IMR-90 (cell line): ENCODE data around the gene CD72. TPM values are rescaled to one million over a fixed set of nuclear protein-coding genes. Genes with fewer than 3 reads are reported as not detected.

ENCODE experiments used
- ATAC-seq: fragments of 200-7000 bp; cut with Tn5 transposase; 2 replicates; pipeline ENCODE4 v1.9.1; 2020; ENCODE audit warnings: low read depth, mild to moderate bottlenecking, moderate library complexity
- BruUV-seq: library from RNA; stranded (reverse); fragments of 400-500 nt; replicated peaks from 2 replicates; lab custom pipeline; 2021; lab: Mats Ljungman, UMichigan
- CTCF ChIA-PET: fragments of 300-600 bp; formaldehyde crosslinking; extraction: SDS; loops from one replicate; lab custom pipeline; 2021; ENCODE audit warnings: antibody characterized with exemption; lab: Yijun Ruan, JAX
- POLR2A ChIA-PET: fragments of 300-600 bp; sonication (Branson Sonifier 250); formaldehyde crosslinking; loops from one replicate; lab custom pipeline; 2022; ENCODE audit warnings: antibody characterized with exemption; ENCODE audit not compliant: unreplicated experiment; lab: Charles Lee
- DNase-seq: peaks from one replicate; pipeline ENCODE4 v3.0.0; 2013
- H2AFZ ChIP-seq: replicated peaks from 2 replicates; pipeline ENCODE3; 2013; ENCODE audit warnings: low read length, mild to moderate bottlenecking; ENCODE audit not compliant: poor library complexity
- H2AK5ac ChIP-seq: 2 replicates; pipeline ENCODE4 v1.6.1; 2013; ENCODE audit warnings: low read depth, low read length, inconsistent platforms
- H2AK9ac ChIP-seq: replicated peaks from 2 replicates; pipeline ENCODE3; 2013; ENCODE audit warnings: mild to moderate bottlenecking, low read depth, low read length, moderate library complexity; ENCODE audit not compliant: poor library complexity
- H2BK120ac ChIP-seq: 2 replicates; pipeline ENCODE4 v1.6.1; 2013; ENCODE audit warnings: low read depth, low read length, inconsistent platforms
- H2BK15ac ChIP-seq: 3 replicates; pipeline ENCODE4 v1.6.1; 2013; ENCODE audit warnings: low read depth, low read length, inconsistent platforms
- H2BK20ac ChIP-seq: 2 replicates; pipeline ENCODE4 v1.6.1; 2013; ENCODE audit warnings: low read depth, mild to moderate bottlenecking, inconsistent platforms, low read length, moderate library complexity
- H2BK5ac ChIP-seq: 2 replicates; pipeline ENCODE4 v1.6.1; 2013; ENCODE audit warnings: mild to moderate bottlenecking, low read depth, low read length, inconsistent platforms; ENCODE audit not compliant: poor library complexity, severe bottlenecking
- H3K14ac ChIP-seq: replicated peaks from 2 replicates; pipeline ENCODE4 v1.6.1; 2013; ENCODE audit warnings: low read depth, low read length, inconsistent platforms
- H3K18ac ChIP-seq: 2 replicates; pipeline ENCODE4 v1.6.1; 2013; ENCODE audit warnings: low read depth, low read length, control low read depth
- H3K23ac ChIP-seq: 2 replicates; pipeline ENCODE4 v1.6.1; 2013; ENCODE audit warnings: low read depth, low read length, inconsistent platforms
- H3K27ac ChIP-seq: 2 replicates; pipeline ENCODE4 v1.5.1; 2013; ENCODE audit warnings: mild to moderate bottlenecking, control low read depth, low read length; ENCODE audit not compliant: insufficient read depth
- H3K27me3 ChIP-seq: 2 replicates; pipeline ENCODE4 v1.6.1; 2013; ENCODE audit warnings: low read length; ENCODE audit not compliant: control insufficient read depth, insufficient read depth
- H3K36me3 ChIP-seq: 2 replicates; pipeline ENCODE4 v1.6.1; 2013; ENCODE audit warnings: low read length, mixed read lengths; ENCODE audit not compliant: control insufficient read depth, insufficient read depth
- H3K4ac ChIP-seq: 2 replicates; pipeline ENCODE4 v1.6.1; 2013; ENCODE audit warnings: low read depth, low read length, inconsistent platforms
- H3K4me1 ChIP-seq: 2 replicates; pipeline ENCODE4 v1.6.1; 2013; ENCODE audit warnings: low read length, mixed read lengths; ENCODE audit not compliant: control insufficient read depth, insufficient read depth
- H3K4me2 ChIP-seq: 2 replicates; pipeline ENCODE4 v1.6.1; 2013; ENCODE audit warnings: low read depth, mild to moderate bottlenecking, control low read depth, low read length, moderate library complexity
- H3K4me3 ChIP-seq: 2 replicates; pipeline ENCODE4 v1.5.1; 2013; ENCODE audit warnings: low read depth, mild to moderate bottlenecking, control low read depth, low read length, moderate library complexity; ENCODE audit not compliant: insufficient read depth
- H3K56ac ChIP-seq: 2 replicates; pipeline ENCODE4 v1.6.1; 2013; ENCODE audit warnings: low read length, inconsistent platforms; ENCODE audit not compliant: insufficient read depth; ENCODE audit errors: extremely low read depth
- H3K79me1 ChIP-seq, 2 experiments: 2 replicates each; pipeline ENCODE4 v1.6.1; 2013; ENCODE audit warnings: low read length in 2 of 2, inconsistent platforms in 1 of 2, low read depth in 1 of 2
- H3K9ac ChIP-seq: 2 replicates; pipeline ENCODE4 v1.6.1; 2013; ENCODE audit warnings: low read depth, low read length, control low read depth
- H3K9me1 ChIP-seq: 2 replicates; pipeline ENCODE4 v1.6.1; 2013; ENCODE audit warnings: low read length, inconsistent platforms; ENCODE audit not compliant: insufficient read depth
- H3K9me3 ChIP-seq: 2 replicates; pipeline ENCODE4 v1.6.1; 2013; ENCODE audit warnings: low read length; ENCODE audit not compliant: control insufficient read depth, insufficient read depth
- H4K20me1 ChIP-seq: 2 replicates; pipeline ENCODE4 v1.6.1; 2013; ENCODE audit warnings: low read length, inconsistent platforms; ENCODE audit not compliant: insufficient read depth
- H4K5ac ChIP-seq: 2 replicates; pipeline ENCODE4 v1.6.1; 2013; ENCODE audit warnings: mild to moderate bottlenecking, low read depth, low read length, control low read depth
- H4K8ac ChIP-seq, 2 experiments: 2 replicates each; pipeline ENCODE4 v1.6.1; 2013; ENCODE audit warnings: low read depth in 2 of 2, low read length in 2 of 2, control low read depth in 1 of 2, inconsistent platforms in 1 of 2
- H4K91ac ChIP-seq: 2 replicates; pipeline ENCODE4 v1.6.1; 2013; ENCODE audit warnings: low read depth, low read length, inconsistent platforms; ENCODE audit not compliant: insufficient read depth
- BHLHE40 ChIP-seq: fragments of 150-350 bp; IDR thresholded peaks from 2 replicates; pipeline ENCODE4 v1.6.1; 2016; ENCODE audit warnings: mild to moderate bottlenecking, low read depth, low read length
- CEBPB ChIP-seq: IDR thresholded peaks from 2 replicates; pipeline ENCODE4 v1.6.1; 2012; ENCODE audit warnings: low read depth, low read length, improper control_type of control experiment
- ELK1 ChIP-seq: fragments of 150-350 bp; IDR thresholded peaks from 2 replicates; pipeline ENCODE4 v1.6.1; 2016; ENCODE audit warnings: low read depth, mild to moderate bottlenecking, low read length, moderate library complexity, borderline replicate concordance
- MAFK ChIP-seq: IDR thresholded peaks from 2 replicates; pipeline ENCODE4 v1.6.1; 2012; ENCODE audit warnings: low read depth, low read length, improper control_type of control experiment
- NFE2L2 ChIP-seq: fragments of 150-350 bp; IDR thresholded peaks from 2 replicates; pipeline ENCODE4 v1.6.1; 2016; ENCODE audit warnings: low read depth, mild to moderate bottlenecking, low read length
- POLR2A ChIP-seq: IDR thresholded peaks from 2 replicates; pipeline ENCODE4 v1.6.1; 2012; ENCODE audit warnings: mild to moderate bottlenecking, low read depth, low read length
- RAD21 ChIP-seq: IDR thresholded peaks from 2 replicates; pipeline ENCODE4 v1.6.1; 2012; ENCODE audit warnings: low read length, improper control_type of control experiment
- RFX5 ChIP-seq: IDR thresholded peaks from 2 replicates; pipeline ENCODE4 v1.8.0; 2012; ENCODE audit warnings: low read depth, mild to moderate bottlenecking, low read length, moderate library complexity
- WGBS, 2 experiments: methylation state at CpG; one replicate each; pipeline versions ENCODE4 v1.1.5 to v1.1.7; 2013; ENCODE audit warnings: missing lambda C conversion rate in 2 of 2; ENCODE audit not compliant: insufficient read length in 1 of 2; ENCODE audit errors: extremely low coverage in 2 of 2; 5-methylcytosine and 5-hydroxymethylcytosine counted together
- dilution Hi-C: fragments of 300-500 bp; cut with HindIII; formaldehyde crosslinking; loops from one replicate; pipeline ENCODE4 v1.14.3; 2018; ENCODE audit warnings: low sequenced_read_pairs; ENCODE audit not compliant: unreplicated experiment
- in situ Hi-C: fragments of 300-500 bp; cut with MboI; formaldehyde crosslinking; loops from 3 replicates; pipeline ENCODE4 v1.14.3; 2019; ENCODE audit warnings: low sequenced_read_pairs, inconsistent platforms, mixed read lengths
- intact Hi-C: fragments of 100-400 bp; cut with micrococcal nuclease; formaldehyde crosslinking; loops from 2 replicates; pipeline ENCODE4 v1.10.0; 2022
- polyA plus RNA-seq, 3 experiments: library from polyadenylated mRNA; depleted of rRNA; stranded (reverse); fragments of >200 nt; gene quantifications; 2 replicates each; pipeline ENCODE4 v1.2.3, GENCODE V29; 2012; ENCODE audit warnings: low replicate concordance in 1 of 3
- total RNA-seq: library from RNA; depleted of rRNA; stranded (reverse); fragments of >200 nt; gene quantifications from 2 replicates; pipeline ENCODE4 v1.2.3, GENCODE V29; 2012

The CD72 gene
- total and polyA plus RNA-seq, 2 of the 4 experiments (the other 2 are of a cell fraction) = 0.36 to 0.58 TPM

- Histone ChIP-seq H2BK15ac (peak overlapping the region; percentile 90; the same call in 2 of the 3 replicates), H2AK9ac (peak overlapping the region; percentile 87), H3K4me2 (peak overlapping the region; percentile 92), H3K79me1 (peaks cover 28 to 47% of the 10 kb centered on the region in 2 experiments; a peak in 3 of 4 replicates), H3K27ac (peak overlapping the region; percentile 50), H3K4me3 (peak overlapping the region; percentile 72), H3K27me3 (no peaks in the 10 kb centered on the region), H3K23ac (no peak overlapping the region), H3K9ac (peak overlapping the region; percentile 67), H2AK5ac (peak overlapping the region; percentile 40; the same call in 1 of the 2 replicates), H3K14ac (peak overlapping the region; percentile 84), H2BK120ac (peak overlapping the region; percentile 77), H3K9me3 (no peaks in the 10 kb centered on the region), H3K18ac (peak overlapping the region; percentile 25), H3K4me1 (peaks cover 25% of the 10 kb centered on the region), H4K8ac (peak overlapping the region; percentile 92 to 94), H2BK20ac (no peak overlapping the region), H2BK5ac (peak overlapping the region; percentile 30), H4K91ac (peak overlapping the region; percentile 60), H3K56ac (peak overlapping the region; percentile 32), H3K36me3 (peaks cover 6% of the 10 kb centered on the region), H4K5ac (peak overlapping the region; percentile 70; the same call in 1 of the 2 replicates), H4K20me1 (no peaks in the 10 kb centered on the region), H3K4ac (peak overlapping the region; percentile 59), H2AFZ (peak overlapping the region; percentile 98), H3K9me1 (peaks cover 29% of the 10 kb centered on the region)
- TF ChIP-seq RFX5 (no peak), CEBPB (no peak), ELK1 (no peak), RAD21 (no peak), BHLHE40 (no peak), POLR2A (no peak), NFE2L2 (no peak), MAFK (no peak)
- CTCF ChIA-PET = interaction anchor here (0.6 to 1.5 kb wide), 2 partner anchors 12 to 49 kb away, joined by 3 to 5 read pairs; no protein-coding TSS in a partner anchor
- BruUV-seq = no TSS peak
- ATAC-seq (no peak), DNase-seq (no peak)
- POLR2A ChIA-PET = interaction anchor here (1.1 kb wide), 1 partner anchor 67 kb away, joined by 4 read pairs; the partner anchor contains the start of genes CREB3 and TLN1
- in situ Hi-C loops = no loop called here
- intact Hi-C loops = loop anchor here (2.0 kb wide), 1 partner anchor 15 kb away; no protein-coding TSS in a partner anchor
- dilution Hi-C loops = no loop called here
- WGBS, 2 experiments = 100% methylated on average over 2 of the region's 5 CpGs; no CpG with 5 or more reads in 1 of the 2 experiments
These were observed 47.2 kb upstream of the CD72 start for GRCh38 chr9:35665471-35665818.
